Aorta (tissue), 5 donors: Measurements from ENCODE around the gene ADAMTS16. TPM values are rescaled to one million over a fixed set of nuclear protein-coding genes. Genes with fewer than 3 reads are reported as not detected.

Experiments
- ATAC-seq: fragments of 200-7000 bp; cut with Tn5 transposase; one replicate; pipeline ENCODE4 v1.9.1; 2022; ENCODE audit warnings: moderate library complexity; ENCODE audit not compliant: low FRiP score
- DNase-seq, 2 donors: peaks; one replicate each; pipeline ENCODE4 v3.0.0-alpha.2; 2020
- H3K27ac ChIP-seq, 2 donors: one replicate each; pipeline ENCODE4 v1.5.1; 2013; ENCODE audit warnings: low read length in 2 of 2, mild to moderate bottlenecking in 2 of 2, moderate library complexity in 2 of 2, control low read depth in 1 of 2, inconsistent platforms in 1 of 2, low read depth in 1 of 2
- H3K27me3 ChIP-seq, 2 donors: one replicate each; pipeline ENCODE4 v1.6.1; 2013; ENCODE audit warnings: control low read depth in 1 of 2, low read length in 1 of 2, mild to moderate bottlenecking in 1 of 2, moderate library complexity in 1 of 2; ENCODE audit not compliant: insufficient read depth in 2 of 2, control insufficient read depth in 1 of 2
- H3K36me3 ChIP-seq, 2 donors: one replicate each; pipeline ENCODE4 v1.6.1; 2013; ENCODE audit warnings: control low read depth in 1 of 2, low read length in 1 of 2, mild to moderate bottlenecking in 1 of 2; ENCODE audit not compliant: insufficient read depth in 2 of 2, control insufficient read depth in 1 of 2
- H3K4me1 ChIP-seq, 2 donors: one replicate each; pipeline ENCODE4 v1.6.1; 2013; ENCODE audit warnings: low read length in 2 of 2, control low read depth in 1 of 2, mild to moderate bottlenecking in 1 of 2, moderate library complexity in 1 of 2; ENCODE audit not compliant: insufficient read depth in 2 of 2, control insufficient read depth in 1 of 2
- H3K4me3 ChIP-seq, 2 donors: one replicate each; pipeline ENCODE4 v1.5.1; 2013; ENCODE audit warnings: low read length in 2 of 2, control low read depth in 1 of 2, mild to moderate bottlenecking in 1 of 2
- H3K9me3 ChIP-seq: one replicate; pipeline ENCODE4 v1.6.1; 2013; ENCODE audit warnings: mild to moderate bottlenecking, low read length; ENCODE audit not compliant: control insufficient read depth
- WGBS, 2 donors: extraction: QIAGEN DNeasy Blood & Tissue Kit; methylation state at CpG; one replicate each; pipeline ENCODE4 v1.1.7; 2013; 5-methylcytosine and 5-hydroxymethylcytosine counted together
- intact Hi-C, 2 donors: fragments of 100-400 bp; cut with DNase I; formaldehyde crosslinking; loops; one replicate each; pipeline versions ENCODE4 v1.14.2 to v1.15.0; 2022
- polyA plus RNA-seq, 2 donors: library from polyadenylated mRNA; stranded (reverse); fragments of 200-250 nt; gene quantifications; one replicate each; pipeline ENCODE4 v1.2.3, GENCODE V29; 2013
- total RNA-seq, 2 donors: library from RNA; stranded (reverse); fragmentation: NEBNext Ultra II Directional; extraction: Animal tissue kit (Norgen Biotek cat#: 25700); gene quantifications; one replicate each; pipeline ENCODE4 v1.2.1, GENCODE V29; 2021
- donor health status: healthy with polysubstance abuse.
- donor health status: Bipolar disorder and iron deficiency.
- donor health status: DM: no; HTN: no; CAD: no.
- donor health status: DM: no; HTN: no; CAD: no.
- donor health status: DM: yes; HTN: yes; CAD: no.

Gene ADAMTS16
- total and polyA plus RNA-seq, 4 donors: 0.10 to 0.81 TPM; not detected in 2

- 33 to 36% methylated on average over 1 of the region's 1 CpG for whole genome bisulfite sequencing, 2 donors
These were observed 135.1 kb downstream of the ADAMTS16 start for GRCh38 chr5:5275211-5275610.

DNA sequence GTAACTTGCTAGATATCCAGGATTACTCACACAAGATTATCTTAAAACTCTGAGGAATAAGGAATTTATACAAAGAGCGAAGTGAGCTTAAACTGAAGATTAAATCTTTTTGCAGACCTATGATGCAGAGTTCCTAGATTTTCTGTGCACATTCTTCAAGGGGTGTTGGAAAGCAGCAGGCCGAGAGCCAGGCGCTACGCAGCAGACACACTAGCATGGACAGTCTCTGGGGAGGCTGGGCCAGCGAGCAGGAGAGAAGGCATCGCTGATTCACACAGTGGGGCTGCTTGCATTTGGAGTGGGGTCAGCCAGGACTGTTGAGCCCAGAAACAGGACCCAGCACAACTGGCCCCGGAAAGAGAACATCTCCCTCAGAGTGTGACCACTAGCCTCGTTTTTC is 136.3 kb downstream of the ADAMTS16 start:
- Histone ChIP-seq H3K4me3 (no peak overlapping the region), H3K27ac (no peak overlapping the region), H3K9me3 (no peaks in the 10 kb centered on the region), H3K27me3 (no peaks in the 10 kb centered on the region), H3K4me1 (no peaks in the 10 kb centered on the region), H3K36me3 (no peaks in the 10 kb centered on the region)
- intact Hi-C loops: no loop called here
- ATAC-seq: no peak
- no peak for DNase-seq
- 58% methylated on average over 8 of the region's 8 CpGs for WGBS, 2 donors

More at GRCh38 chr5:5275211-5275610, 135.1 kb downstream of the ADAMTS16 start:
- ATAC-seq: no peak
- H3K36me3 ChIP-seq: no peaks in the 10 kb centered on the region
- no peaks in the 10 kb centered on the region for H3K9me3 ChIP-seq
- intact Hi-C loops: no loop called here
- no peaks in the 10 kb centered on the region for H3K27me3 ChIP-seq
- no peaks in the 10 kb centered on the region for H3K4me1 ChIP-seq
- H3K4me3 ChIP-seq: no peak overlapping the region
- no peak overlapping the region for H3K27ac ChIP-seq
- no peak for DNase-seq

- Histone ChIP-seq H3K27me3 (no peaks in the 10 kb centered on the region), H3K4me3 (no peak overlapping the region), H3K36me3 (no peaks in the 10 kb centered on the region), H3K27ac (no peak overlapping the region), H3K9me3 (no peaks in the 10 kb centered on the region), H3K4me1 (no peaks in the 10 kb centered on the region)
- no peak for ATAC-seq
- no peak for DNase-seq
- intact Hi-C loops: no loop called here
- 92% methylated on average over 12 of the region's 12 CpGs for WGBS, 2 donors
These were observed 136.9 kb downstream of the ADAMTS16 start for GRCh38 chr5:5276951-5277517.

DNA sequence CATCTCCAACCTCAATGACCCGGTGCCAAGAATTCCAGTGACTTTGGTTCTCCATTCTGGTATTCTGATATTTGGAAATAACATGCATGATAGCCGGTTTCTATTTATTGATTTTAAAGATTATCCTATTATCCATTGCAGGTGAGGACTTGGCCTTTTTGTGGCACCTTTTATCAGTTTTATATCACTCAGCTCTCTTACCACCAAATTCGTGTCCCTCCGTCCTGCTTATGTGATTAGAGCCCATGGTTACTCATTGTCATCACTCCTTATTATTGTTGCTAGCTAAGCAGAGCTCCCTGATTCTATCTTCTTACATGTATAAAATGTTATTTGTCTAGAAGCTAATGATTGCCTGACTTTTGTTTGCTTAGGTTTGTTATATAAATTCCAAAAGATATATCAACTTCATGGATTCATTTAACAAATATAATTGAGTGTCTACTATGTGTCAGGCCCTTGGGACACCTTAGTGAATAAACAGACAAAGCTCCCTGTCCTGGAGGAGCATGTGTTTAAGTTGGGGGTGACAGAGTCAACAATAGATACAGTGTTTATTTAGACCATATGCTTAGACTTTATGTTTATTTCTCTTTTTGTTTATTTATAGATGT is 138.2 kb downstream of the ADAMTS16 start:
- intact Hi-C loops: no loop called here
- no peak for DNase-seq
- H3K27me3 ChIP-seq: no peaks in the 10 kb centered on the region
- WGBS, 2 donors: 80 to 82% methylated on average over 4 of the region's 4 CpGs
- no peak overlapping the region for H3K4me3 ChIP-seq
- no peaks in the 10 kb centered on the region for H3K9me3 ChIP-seq
- no peaks in the 10 kb centered on the region for H3K36me3 ChIP-seq
- ATAC-seq: no peak
- no peaks in the 10 kb centered on the region for H3K4me1 ChIP-seq
- no peak overlapping the region for H3K27ac ChIP-seq

GRCh38 chr5:5278815-5279381 is 138.8 kb downstream of the ADAMTS16 start:
- intact Hi-C loops: no loop called here
- no peak for DNase-seq
- ATAC-seq: no peak
- Histone ChIP-seq H3K36me3 (no peaks in the 10 kb centered on the region), H3K4me1 (no peaks in the 10 kb centered on the region), H3K4me3 (no peak overlapping the region), H3K27ac (no peak overlapping the region), H3K9me3 (no peaks in the 10 kb centered on the region), H3K27me3 (no peaks in the 10 kb centered on the region)
- 80 to 83% methylated on average over 3 of the region's 3 CpGs for WGBS, 2 donors

GRCh38 chr5:5285906-5286305 is 145.8 kb downstream of the ADAMTS16 start:
- Histone ChIP-seq H3K9me3 (peaks cover 4% of the 10 kb centered on the region), H3K36me3 (no peaks in the 10 kb centered on the region), H3K4me3 (no peak overlapping the region), H3K27ac (no peak overlapping the region), H3K4me1 (no peaks in the 10 kb centered on the region), H3K27me3 (no peaks in the 10 kb centered on the region)
- DNase-seq (no peak), ATAC-seq (no peak)
- intact Hi-C loops: no loop called here
- 85 to 90% methylated on average over 3 of the region's 3 CpGs for WGBS, 2 donors

DNA sequence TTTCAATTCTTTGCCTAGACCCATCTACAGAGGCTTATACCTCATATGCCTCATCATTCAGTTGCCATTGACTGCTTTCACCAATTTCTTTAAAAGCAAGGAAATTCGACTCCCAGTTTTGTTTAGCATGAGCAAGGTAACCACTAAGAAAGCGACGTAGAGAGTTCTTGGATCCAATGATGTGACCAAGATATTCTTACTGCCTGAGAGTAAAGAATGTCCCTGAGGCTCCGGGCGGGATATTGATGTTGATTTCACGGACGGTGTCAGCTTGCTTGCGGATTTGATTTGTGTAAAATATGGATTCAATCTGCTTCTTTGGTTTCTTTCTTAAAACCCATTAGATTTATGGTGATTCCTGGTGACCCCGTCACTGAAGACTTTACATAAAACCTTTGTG is 147.3 kb downstream of the ADAMTS16 start:
- ATAC-seq (no peak), DNase-seq (no peak)
- Histone ChIP-seq H3K4me3 (no peak overlapping the region), H3K27me3 (no peaks in the 10 kb centered on the region), H3K36me3 (no peaks in the 10 kb centered on the region), H3K4me1 (no peaks in the 10 kb centered on the region), H3K9me3 (peaks cover 4% of the 10 kb centered on the region), H3K27ac (no peak overlapping the region)
- intact Hi-C loops: no loop called here
- 82 to 87% methylated on average over 9 of the region's 9 CpGs for WGBS, 2 donors

DNA sequence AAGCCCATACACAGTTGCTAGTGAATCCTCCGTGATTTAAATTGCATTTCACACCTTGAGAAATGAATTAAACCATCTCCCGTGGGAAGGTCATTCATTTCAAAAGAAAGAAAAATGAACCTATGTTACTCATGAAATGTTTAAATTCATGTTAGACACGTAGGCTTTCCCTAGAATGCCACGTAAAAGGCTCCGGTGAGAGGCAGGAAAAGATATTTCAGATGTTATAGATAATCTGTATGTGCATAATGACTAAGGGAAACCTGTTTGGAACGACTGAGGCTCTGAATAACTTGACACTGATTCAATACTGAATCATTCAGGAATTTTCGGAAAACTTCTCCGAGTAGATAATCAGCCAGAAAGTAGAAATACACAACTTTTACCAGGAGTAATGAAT is 148.1 kb downstream of the ADAMTS16 start:
- no peaks in the 10 kb centered on the region for H3K36me3 ChIP-seq
- DNase-seq (no peak), ATAC-seq (no peak)
- H3K4me1 ChIP-seq: no peaks in the 10 kb centered on the region
- H3K27ac ChIP-seq: no peak overlapping the region
- H3K9me3 ChIP-seq: peaks cover 5% of the 10 kb centered on the region
- WGBS, 2 donors: 37 to 38% methylated on average over 8 of the region's 8 CpGs
- H3K4me3 ChIP-seq: no peak overlapping the region
- intact Hi-C loops: no loop called here
- H3K27me3 ChIP-seq: no peaks in the 10 kb centered on the region

GRCh38 chr5:5289537-5289936 is 149.4 kb downstream of the ADAMTS16 start:
- Histone ChIP-seq H3K9me3 (peaks cover 5% of the 10 kb centered on the region), H3K4me3 (no peak overlapping the region), H3K4me1 (no peaks in the 10 kb centered on the region), H3K27me3 (no peaks in the 10 kb centered on the region), H3K36me3 (no peaks in the 10 kb centered on the region), H3K27ac (no peak overlapping the region)
- DNase-seq: no peak
- 90% methylated on average over 2 of the region's 2 CpGs for WGBS, 2 donors
- ATAC-seq: no peak
- intact Hi-C loops: no loop called here
